Panc1 (cell line): ENCODE results near the gene SMIM5. TPM values are rescaled to one million over a fixed set of nuclear protein-coding genes. Genes with fewer than 3 reads are reported as not detected.
A peak's percentile ranks its signal among the peaks of the same experiment; 100 is the strongest.

Source experiments
- ATAC-seq: fragments of 200-7000 bp; cut with Tn5 transposase; 2 replicates; pipeline ENCODE4 v1.9.1; 2020; ENCODE audit warnings: mild to moderate bottlenecking, moderate library complexity
- BruUV-seq: library from RNA; stranded (reverse); fragments of 400-500 nt; replicated peaks from 2 replicates; lab custom pipeline; 2021; lab: Mats Ljungman, UMichigan
- CTCF ChIA-PET: fragments of 300-600 bp; sonication (Branson Sonifier 250); formaldehyde crosslinking; loops from one replicate; lab custom pipeline; 2022; ENCODE audit warnings: antibody characterized with exemption; lab: Charles Lee
- POLR2A ChIA-PET: fragments of 300-600 bp; sonication (Branson Sonifier 250); formaldehyde crosslinking; loops from one replicate; lab custom pipeline; 2022; ENCODE audit warnings: antibody characterized with exemption; lab: Charles Lee
- DNase-seq: peaks from one replicate; pipeline ENCODE4 v3.0.0-alpha.2; 2010; ENCODE audit warnings: low read depth, low spot score
- H3K27ac ChIP-seq: 2 replicates; pipeline ENCODE4 v1.5.1; 2011; ENCODE audit warnings: mild to moderate bottlenecking, low read length, inconsistent platforms
- H3K27me3 ChIP-seq: fragments of 200-500 bp; sonication (Bioruptor generic); 2 replicates; pipeline ENCODE4 v1.6.0; 2014; ENCODE audit warnings: low read length, inconsistent platforms; ENCODE audit not compliant: control insufficient read depth, insufficient read depth
- H3K36me3 ChIP-seq: fragments of 200-500 bp; sonication (Bioruptor generic); 2 replicates; pipeline ENCODE4 v1.5.1; 2014; ENCODE audit warnings: inconsistent platforms, mild to moderate bottlenecking, low read length, moderate library complexity; ENCODE audit not compliant: control insufficient read depth, insufficient read depth
- H3K4me1 ChIP-seq: 2 replicates; pipeline ENCODE4 v1.5.1; 2011; ENCODE audit warnings: inconsistent platforms, mild to moderate bottlenecking, low read length, moderate library complexity; ENCODE audit not compliant: control insufficient read depth, insufficient read depth
- H3K4me3 ChIP-seq, 2 experiments: 2 replicates each; pipeline ENCODE4 v1.5.1; 2011 to 2012; ENCODE audit warnings: low read depth in 2 of 2, low read length in 2 of 2, mild to moderate bottlenecking in 2 of 2, inconsistent platforms in 1 of 2, moderate library complexity in 1 of 2
- H3K9me3 ChIP-seq: fragments of 200-500 bp; sonication (Bioruptor generic); 2 replicates; pipeline ENCODE4 v1.5.1; 2014; ENCODE audit warnings: low read depth, mild to moderate bottlenecking, inconsistent platforms, low read length, moderate library complexity; ENCODE audit not compliant: control insufficient read depth, insufficient read depth
- CTCF ChIP-seq: fragments of 450-650 bp; IDR thresholded peaks from 2 replicates; pipeline ENCODE4 v1.5.1; 2017; ENCODE audit warnings: mild to moderate bottlenecking
- POLR2AphosphoS5 ChIP-seq: IDR thresholded peaks from 2 replicates; pipeline ENCODE4 v1.6.1; 2012; ENCODE audit warnings: mild to moderate bottlenecking, low read depth, low read length, moderate library complexity
- SIN3A ChIP-seq: IDR thresholded peaks from 2 replicates; pipeline ENCODE4 v1.6.1; 2012; ENCODE audit warnings: low read depth, mild to moderate bottlenecking, low read length, moderate library complexity, borderline replicate concordance; ENCODE audit not compliant: insufficient read depth
- TCF7L2 ChIP-seq: IDR thresholded peaks from 2 replicates; pipeline ENCODE4 v1.6.1; 2011; ENCODE audit warnings: mild to moderate bottlenecking, low read depth, low read length, inconsistent platforms
- in situ Hi-C: cut with HindIII; loops from 2 replicates; pipeline ENCODE4 v1.10.0; 2016; ENCODE audit warnings: low sequenced_read_pairs, low pct_unique_long_range_greater_than_20kb
- intact Hi-C: fragments of 100-400 bp; cut with micrococcal nuclease; formaldehyde crosslinking; loops from one replicate; pipeline ENCODE4 v1.10.0; 2022; ENCODE audit not compliant: unreplicated experiment
- total RNA-seq: library from RNA; stranded (reverse); gene quantifications from one replicate; pipeline ENCODE4 v1.2.1, GENCODE V29; 2021; ENCODE audit not compliant: unreplicated experiment
- TF ChIP-seq, protein P1 (sequence below), 2 experiments: IDR thresholded peaks; 2 replicates each; pipeline ENCODE4 v1.6.1; 2011 to 2012; ENCODE audit warnings: low read depth in 2 of 2, control low read depth in 1 of 2, low read length in 1 of 2, mild to moderate bottlenecking in 1 of 2, moderate library complexity in 1 of 2; ENCODE audit not compliant: insufficient read depth in 1 of 2

The SMIM5 gene
- total RNA-seq, 1 experiment from 2014 or later: 0.10 TPM

DNA sequence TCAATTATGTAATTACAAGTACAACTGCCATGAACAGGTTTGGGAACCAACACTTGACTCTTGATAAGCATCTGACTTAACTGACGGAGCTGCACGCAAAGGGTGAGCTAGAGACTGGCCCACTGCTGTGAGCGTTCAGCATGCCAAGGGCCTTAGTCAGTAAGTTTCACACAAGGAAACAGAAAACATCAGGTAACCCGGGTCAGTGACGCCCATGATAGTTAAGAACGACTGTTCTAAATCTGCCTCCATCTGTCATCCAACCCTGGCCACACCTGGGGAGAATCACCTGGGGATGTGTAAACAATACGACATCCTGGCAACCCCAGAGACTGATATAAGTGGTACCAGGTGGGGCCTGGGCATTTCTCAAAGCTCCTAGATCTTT, 12.3 kb downstream of the SMIM5 start:
- H3K27me3 ChIP-seq: no peaks in the 10 kb centered on the region
- H3K36me3 ChIP-seq: no peaks in the 10 kb centered on the region
- CTCF ChIA-PET: interaction anchor here (0.7 to 2.6 kb wide), 2 partner anchors 12 to 162 kb away, joined by 4 to 15 read pairs; partner anchors contain the start of gene SMIM5
- no peaks in the 10 kb centered on the region for H3K9me3 ChIP-seq
- in situ Hi-C loops: no loop called here
- TF ChIP-seq CTCF: no peak
- no peak for TF ChIP-seq POLR2AphosphoS5
- no peak overlapping the region for H3K4me3 ChIP-seq
- POLR2A ChIA-PET: no interaction called here
- peaks cover 5% of the 10 kb centered on the region for H3K4me1 ChIP-seq
- no peak for DNase-seq
- peak overlapping the region; percentile 11; the same call in 1 of the 2 replicates for H3K27ac ChIP-seq
- ATAC-seq: peak; percentile 74
- intact Hi-C loops: no loop called here
- BruUV-seq: no TSS peak

DNA sequence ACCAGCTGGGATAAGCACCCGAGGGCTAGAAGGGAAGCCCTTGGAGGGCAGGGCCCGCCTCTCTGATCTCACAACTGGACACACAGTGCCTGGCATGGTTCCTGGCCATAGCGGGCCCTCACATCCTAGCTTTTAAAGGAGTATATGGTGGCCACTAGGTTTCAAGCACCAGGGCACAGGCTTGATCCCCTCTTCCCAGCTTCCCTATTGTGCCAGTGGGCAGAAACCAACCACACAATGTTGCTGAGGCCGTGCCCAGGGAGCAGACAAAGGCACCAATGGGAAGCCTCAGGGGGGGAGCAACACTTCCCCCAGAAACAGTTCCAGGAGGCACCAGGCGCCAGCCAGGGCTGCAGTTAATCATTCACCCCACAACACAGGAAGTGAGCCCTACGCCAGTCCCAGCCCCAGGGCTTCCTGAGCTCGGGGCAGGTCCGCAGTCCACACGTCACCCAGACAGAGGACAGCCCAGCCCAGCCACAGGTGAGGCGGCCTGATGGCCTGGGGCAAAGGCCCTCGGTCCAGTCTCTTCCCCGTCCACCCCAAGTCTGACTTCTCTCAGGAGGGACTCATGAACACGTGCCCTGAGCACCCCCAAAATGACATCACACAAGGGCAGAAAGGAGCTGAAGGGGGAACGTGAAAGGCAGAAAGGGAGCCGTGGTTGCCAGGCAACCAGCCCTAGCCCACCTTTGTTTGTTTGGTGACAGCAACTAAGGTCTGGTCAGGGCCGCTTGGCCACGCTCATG, 12.8 kb downstream of the SMIM5 start:
- BruUV-seq: no TSS peak
- H3K4me3 ChIP-seq: no peak overlapping the region

More for the DNA sequence above, 12.8 kb downstream of the SMIM5 start:
- Histone ChIP-seq H3K36me3 (no peaks in the 10 kb centered on the region), H3K27me3 (no peaks in the 10 kb centered on the region), H3K27ac (no peak overlapping the region), H3K9me3 (no peaks in the 10 kb centered on the region), H3K4me1 (peaks cover 5% of the 10 kb centered on the region)
- intact Hi-C loops: no loop called here
- ChIA-PET CTCF (interaction anchor here (2.6 kb wide), 1 partner anchor 13 kb away, joined by 15 read pairs; the partner anchor contains the start of gene SMIM5), POLR2A (no interaction called here)
- ATAC-seq (peak; percentile 22), DNase-seq (no peak)
- in situ Hi-C loops: no loop called here
- no peak for TF ChIP-seq TCF7L2
- TF ChIP-seq, protein P1, sequence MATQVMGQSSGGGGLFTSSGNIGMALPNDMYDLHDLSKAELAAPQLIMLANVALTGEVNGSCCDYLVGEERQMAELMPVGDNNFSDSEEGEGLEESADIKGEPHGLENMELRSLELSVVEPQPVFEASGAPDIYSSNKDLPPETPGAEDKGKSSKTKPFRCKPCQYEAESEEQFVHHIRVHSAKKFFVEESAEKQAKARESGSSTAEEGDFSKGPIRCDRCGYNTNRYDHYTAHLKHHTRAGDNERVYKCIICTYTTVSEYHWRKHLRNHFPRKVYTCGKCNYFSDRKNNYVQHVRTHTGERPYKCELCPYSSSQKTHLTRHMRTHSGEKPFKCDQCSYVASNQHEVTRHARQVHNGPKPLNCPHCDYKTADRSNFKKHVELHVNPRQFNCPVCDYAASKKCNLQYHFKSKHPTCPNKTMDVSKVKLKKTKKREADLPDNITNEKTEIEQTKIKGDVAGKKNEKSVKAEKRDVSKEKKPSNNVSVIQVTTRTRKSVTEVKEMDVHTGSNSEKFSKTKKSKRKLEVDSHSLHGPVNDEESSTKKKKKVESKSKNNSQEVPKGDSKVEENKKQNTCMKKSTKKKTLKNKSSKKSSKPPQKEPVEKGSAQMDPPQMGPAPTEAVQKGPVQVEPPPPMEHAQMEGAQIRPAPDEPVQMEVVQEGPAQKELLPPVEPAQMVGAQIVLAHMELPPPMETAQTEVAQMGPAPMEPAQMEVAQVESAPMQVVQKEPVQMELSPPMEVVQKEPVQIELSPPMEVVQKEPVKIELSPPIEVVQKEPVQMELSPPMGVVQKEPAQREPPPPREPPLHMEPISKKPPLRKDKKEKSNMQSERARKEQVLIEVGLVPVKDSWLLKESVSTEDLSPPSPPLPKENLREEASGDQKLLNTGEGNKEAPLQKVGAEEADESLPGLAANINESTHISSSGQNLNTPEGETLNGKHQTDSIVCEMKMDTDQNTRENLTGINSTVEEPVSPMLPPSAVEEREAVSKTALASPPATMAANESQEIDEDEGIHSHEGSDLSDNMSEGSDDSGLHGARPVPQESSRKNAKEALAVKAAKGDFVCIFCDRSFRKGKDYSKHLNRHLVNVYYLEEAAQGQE (IDR thresholded peaks at IDR 0.05; ENCODE audit: insufficient read depth in 1 of 2, low read depth in 2 of 2, low read length in 1 of 2): no peak
- TF ChIP-seq SIN3A: no peak
- TF ChIP-seq POLR2AphosphoS5: no peak
- TF ChIP-seq CTCF: no peak
